ENCODE results near the gene DHRS12.

The DHRS12 gene

DNA sequence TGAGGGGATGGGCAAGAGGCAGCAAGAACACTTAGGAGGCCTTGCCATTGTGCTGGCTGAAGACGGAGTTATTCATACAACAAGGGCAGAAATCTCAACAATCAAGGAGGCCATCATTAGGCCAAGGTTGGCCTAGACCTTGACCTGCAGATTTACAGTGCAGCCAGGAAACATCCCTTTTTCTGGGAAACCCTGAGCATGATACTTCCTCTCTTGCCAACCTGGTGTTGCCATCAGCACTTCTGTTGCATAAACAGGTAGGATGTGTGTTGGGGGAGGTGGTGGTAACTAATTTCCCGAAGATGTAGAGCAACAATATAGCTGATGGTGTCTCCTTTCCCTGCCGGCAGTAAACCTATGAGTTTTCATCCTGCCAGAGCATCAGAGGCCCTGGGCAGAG lies 33.1 kb upstream of the DHRS12 start:
- TF ChIP-seq, protein P1, sequence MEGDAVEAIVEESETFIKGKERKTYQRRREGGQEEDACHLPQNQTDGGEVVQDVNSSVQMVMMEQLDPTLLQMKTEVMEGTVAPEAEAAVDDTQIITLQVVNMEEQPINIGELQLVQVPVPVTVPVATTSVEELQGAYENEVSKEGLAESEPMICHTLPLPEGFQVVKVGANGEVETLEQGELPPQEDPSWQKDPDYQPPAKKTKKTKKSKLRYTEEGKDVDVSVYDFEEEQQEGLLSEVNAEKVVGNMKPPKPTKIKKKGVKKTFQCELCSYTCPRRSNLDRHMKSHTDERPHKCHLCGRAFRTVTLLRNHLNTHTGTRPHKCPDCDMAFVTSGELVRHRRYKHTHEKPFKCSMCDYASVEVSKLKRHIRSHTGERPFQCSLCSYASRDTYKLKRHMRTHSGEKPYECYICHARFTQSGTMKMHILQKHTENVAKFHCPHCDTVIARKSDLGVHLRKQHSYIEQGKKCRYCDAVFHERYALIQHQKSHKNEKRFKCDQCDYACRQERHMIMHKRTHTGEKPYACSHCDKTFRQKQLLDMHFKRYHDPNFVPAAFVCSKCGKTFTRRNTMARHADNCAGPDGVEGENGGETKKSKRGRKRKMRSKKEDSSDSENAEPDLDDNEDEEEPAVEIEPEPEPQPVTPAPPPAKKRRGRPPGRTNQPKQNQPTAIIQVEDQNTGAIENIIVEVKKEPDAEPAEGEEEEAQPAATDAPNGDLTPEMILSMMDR (conservative IDR thresholded peaks at IDR 0.05; ENCODE audit: control insufficient read depth, insufficient read depth, low read depth, low read length), result no peak
- no peak for DNase-seq (ENCODE audit: low read depth)
- H3K4me3 ChIP-seq (ENCODE audit: control insufficient read depth, low read depth, low read length), result no peak overlapping the region

DNA sequence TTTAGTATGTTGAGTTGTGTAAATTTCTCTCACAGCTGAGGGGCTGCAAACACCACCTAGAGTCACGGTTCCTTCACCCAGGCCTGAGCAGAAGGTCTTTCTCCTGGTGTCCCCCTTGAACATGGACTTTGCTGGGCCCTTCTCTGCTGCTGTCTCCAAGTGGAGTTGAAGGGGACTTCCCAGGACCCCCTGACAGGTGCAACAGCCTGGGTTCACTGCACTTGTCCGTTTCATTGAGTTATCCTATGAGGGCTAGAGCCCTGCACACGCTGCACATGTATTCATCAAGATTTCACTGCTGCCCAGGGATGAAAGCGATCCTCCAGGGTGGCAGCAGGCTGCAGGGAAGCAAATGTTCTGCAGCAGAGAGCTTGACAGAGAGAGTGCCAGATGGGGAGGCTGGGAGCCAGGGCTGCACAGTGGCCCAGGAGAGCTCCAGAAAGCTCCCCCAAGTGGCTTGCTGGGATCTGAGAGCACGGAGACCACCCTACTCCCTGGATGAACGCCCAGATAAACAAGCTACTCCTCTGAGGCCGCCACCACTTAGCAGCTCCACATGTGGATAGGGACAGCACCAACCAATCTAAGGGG lies 30.7 kb upstream of the DHRS12 start:
- TF ChIP-seq, protein P1 (conservative IDR thresholded peaks at IDR 0.05; ENCODE audit: control insufficient read depth, insufficient read depth, low read depth, low read length), result no peak
- no peak overlapping the region for H3K4me3 ChIP-seq (ENCODE audit: control insufficient read depth, low read depth, low read length)
- DNase-seq (ENCODE audit: low read depth), result no peak

DNA sequence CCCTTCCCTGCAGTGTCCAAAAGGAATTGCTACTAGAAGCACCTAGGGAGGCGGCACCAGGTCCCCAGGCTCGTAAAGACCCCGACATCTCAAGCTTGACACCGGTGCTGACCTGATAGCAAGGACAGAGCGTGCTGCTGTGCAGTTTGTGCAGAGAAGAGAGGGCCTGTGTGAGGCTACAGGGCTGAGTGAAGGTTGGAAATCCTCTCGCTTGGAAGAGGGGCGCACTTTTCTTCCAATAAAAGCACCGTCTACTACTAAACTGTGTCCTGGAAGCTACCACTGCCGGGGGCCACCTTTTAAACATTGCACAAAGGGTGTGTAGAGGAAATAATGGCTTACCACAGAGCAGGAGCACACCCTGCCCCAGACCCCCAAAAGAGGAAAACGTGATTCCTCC lies 30.0 kb upstream of the DHRS12 start:
- TF ChIP-seq, protein P1 (conservative IDR thresholded peaks at IDR 0.05; ENCODE audit: control insufficient read depth, insufficient read depth, low read depth, low read length), result no peak
- no peak for DNase-seq (ENCODE audit: low read depth)

DNA sequence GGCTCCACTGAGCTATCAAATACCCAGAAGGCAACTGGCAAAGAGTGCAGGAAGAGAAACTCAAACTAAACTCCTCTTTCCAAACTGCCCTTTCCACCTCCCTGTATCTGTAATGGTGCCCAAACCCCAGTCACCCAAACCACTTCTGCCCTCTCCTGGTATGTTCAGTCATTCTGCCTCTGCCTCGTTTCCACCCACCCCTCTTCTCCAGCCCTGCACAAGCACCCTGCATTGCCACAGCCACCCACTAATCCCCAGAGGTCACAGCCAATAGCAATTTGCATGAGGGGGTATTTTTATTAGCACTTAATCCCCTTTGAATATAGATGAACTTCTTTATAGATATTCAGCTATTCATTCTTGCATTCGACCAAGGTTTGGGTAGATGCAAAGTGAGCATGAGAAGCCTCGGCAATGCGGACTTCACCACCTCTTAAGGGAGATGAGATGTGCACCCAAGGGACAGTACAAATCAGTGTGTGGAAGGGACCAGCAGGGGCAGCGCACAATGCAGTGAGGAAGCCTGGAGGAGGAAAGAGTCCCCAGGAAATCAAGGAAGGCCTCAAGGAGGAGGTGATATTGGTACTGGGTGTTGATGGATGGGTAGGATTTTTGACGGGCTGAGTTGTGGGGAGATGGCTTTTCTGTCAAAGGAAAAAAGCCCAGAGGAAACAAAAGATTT lies 28.6 kb upstream of the DHRS12 start:
- peak; percentile 31 for DNase-seq (ENCODE audit: low read depth)
- TF ChIP-seq, protein P1 (conservative IDR thresholded peaks at IDR 0.05; ENCODE audit: control insufficient read depth, insufficient read depth, low read depth, low read length), result peak; percentile 30
- no peak overlapping the region for H3K4me3 ChIP-seq (ENCODE audit: control insufficient read depth, low read depth, low read length)

More for the DNA sequence above, 30.0 kb upstream of the DHRS12 start:
- H3K4me3 ChIP-seq (ENCODE audit: control insufficient read depth, low read depth, low read length), result no peak overlapping the region

DNA sequence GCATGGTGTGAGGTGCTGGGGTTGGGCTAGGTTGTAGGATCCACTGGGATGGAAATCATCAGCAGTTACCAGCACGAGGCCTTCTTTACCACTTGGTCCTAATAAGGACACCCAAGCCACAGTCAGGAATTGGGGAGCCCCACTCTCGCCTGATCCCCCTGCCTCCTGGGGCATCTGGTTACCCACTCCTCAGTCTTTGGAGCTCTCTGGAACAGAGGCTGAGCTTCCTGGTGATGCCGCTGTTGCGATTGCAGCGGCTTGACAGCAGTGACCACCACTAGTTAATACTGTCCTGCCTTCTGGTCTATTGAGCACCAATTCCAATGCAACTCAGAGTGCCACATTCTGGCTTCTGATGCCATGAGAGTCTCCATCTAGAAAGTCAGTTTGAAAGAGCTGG lies 27.6 kb upstream of the DHRS12 start:
- DNase-seq (ENCODE audit: low read depth), result no peak
- H3K4me3 ChIP-seq (ENCODE audit: control insufficient read depth, low read depth, low read length), result no peak overlapping the region
- TF ChIP-seq, protein P1 (conservative IDR thresholded peaks at IDR 0.05; ENCODE audit: control insufficient read depth, insufficient read depth, low read depth, low read length), result no peak

DNA sequence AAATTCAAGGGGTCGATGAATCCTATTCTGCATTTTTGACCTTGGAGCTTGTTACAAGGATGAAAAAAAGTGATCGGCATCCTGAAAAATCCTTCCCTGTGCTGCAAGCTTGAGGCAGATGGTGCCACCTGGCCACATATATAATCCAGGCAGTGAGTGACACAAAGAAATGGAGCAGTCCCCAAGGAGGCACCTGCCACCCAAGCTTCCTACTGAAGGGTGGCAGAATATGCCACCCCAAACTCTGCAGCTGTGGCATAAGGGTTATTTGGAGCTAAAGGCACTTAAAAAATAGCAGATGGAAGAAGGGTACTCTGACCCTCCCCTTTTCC lies 25.6 kb upstream of the DHRS12 start:
- TF ChIP-seq, protein P1 (conservative IDR thresholded peaks at IDR 0.05; ENCODE audit: control insufficient read depth, insufficient read depth, low read depth, low read length), result no peak
- no peak for DNase-seq (ENCODE audit: low read depth)
- H3K4me3 ChIP-seq (ENCODE audit: control insufficient read depth, low read depth, low read length), result no peak overlapping the region
